CD4-positive, alpha-beta T cell treated with Interferon gamma for 1 hour (primary cell): Measurements from ENCODE around the gene NFATC2.
"Not testable (repeated sequence)": the region's sequence is repeated elsewhere in the genome, so short reads cannot be mapped to it uniquely, and the experiment has no call there.

ENCODE experiments used
- DNase-seq: peaks from one replicate; pipeline ENCODE4 v3.0.0-alpha.2; 2020

NFATC2 gene

GRCh38 chr20:51542571-51543421 lies at the start of gene NFATC2:
Gene NFATC2 (minus strand): TSS chr20:51542719. CDS start chr20:51542499, 220 bp downstream.
- peak; percentile 59 for DNase-seq

DNA sequence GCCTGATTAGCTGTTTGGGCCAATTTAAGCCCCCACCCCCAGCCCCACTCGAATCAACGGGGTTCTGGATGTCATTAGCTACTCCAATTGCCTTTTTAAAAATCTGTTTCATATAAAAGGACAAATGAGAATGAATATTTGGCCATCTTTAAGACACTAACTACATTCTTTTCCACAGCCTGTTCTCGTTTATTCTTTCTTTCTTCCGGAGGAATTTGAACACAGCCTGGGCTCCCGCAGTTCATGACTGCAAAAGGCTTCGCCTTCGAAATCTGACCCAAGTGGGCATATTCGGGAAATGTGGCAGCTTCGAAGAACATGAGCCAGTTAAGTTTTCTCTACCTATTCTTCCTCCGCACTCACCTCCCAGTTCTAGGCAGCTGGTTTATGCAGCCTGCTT lies 49.4 kb upstream of the NFATC2 start:
- DNase-seq = no peak

DNA sequence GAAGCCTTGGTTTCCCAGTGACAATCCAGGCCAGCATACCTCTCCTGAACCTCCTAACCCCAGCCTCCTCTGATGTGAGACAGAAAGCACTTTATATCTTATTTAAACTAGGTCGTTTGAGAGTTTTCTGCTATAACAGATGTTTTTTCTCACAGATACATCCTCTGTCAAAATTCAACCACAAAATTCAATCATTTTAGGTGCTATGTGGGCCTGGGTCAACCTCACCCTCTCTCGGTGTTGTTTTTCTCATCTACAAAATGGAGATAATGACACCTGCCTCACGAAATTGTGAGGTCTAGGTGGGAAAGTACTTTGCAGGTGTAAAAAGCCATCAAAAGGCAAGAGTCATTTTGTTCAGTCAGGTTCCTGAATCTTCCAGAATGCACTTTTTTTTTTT lies 46.2 kb upstream of the NFATC2 start:
- no peak for DNase-seq

DNA sequence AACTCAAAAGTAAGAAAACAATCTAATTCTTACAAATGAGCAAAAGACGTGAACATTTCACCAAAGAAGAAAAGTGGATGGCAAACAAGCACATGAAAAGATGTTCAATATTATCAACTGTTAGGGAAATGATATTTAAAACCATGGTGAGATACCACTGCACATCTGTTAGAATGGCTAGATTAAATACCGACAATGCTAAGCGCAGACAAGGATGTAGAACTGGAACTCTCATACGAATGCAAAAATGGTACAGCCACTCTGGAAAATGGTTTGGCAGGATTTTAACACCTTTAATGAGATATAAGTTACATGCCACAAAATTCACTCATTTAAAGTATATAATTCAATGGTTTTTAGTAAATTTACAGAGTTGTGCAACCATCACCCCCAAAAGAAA lies 44.6 kb upstream of the NFATC2 start:
- no peak for DNase-seq

DNA sequence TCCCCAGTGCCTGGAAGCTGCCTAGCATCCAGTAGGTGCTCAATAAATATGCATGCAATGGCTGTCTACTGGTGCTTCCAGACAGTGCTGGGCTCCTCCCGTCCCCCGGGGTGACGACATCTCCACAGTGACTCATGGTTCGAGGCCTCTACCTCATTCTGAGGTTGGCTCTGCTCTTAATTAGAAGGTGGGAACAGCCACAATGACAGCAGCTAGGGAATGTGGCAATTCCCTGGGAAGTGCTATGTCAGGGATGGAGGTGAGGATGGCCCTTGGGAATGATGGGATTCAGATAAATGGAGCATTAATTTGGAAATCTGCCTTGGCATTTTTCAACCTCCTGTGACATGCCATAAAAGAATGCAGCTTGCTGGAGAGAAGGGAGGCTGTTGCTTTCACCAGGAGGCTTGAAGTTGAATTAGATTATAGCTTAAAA lies 43.5 kb upstream of the NFATC2 start:
- DNase-seq = no peak

- no peak for DNase-seq
Observed at GRCh38 chr20:51585148-51585547, 42.6 kb upstream of the NFATC2 start.

GRCh38 chr20:51584737-51585136 lies 42.2 kb upstream of the NFATC2 start:
- DNase-seq = no peak

- DNase-seq = no peak
Observed at GRCh38 chr20:51584116-51584515, 41.6 kb upstream of the NFATC2 start.

- DNase-seq = no peak
Observed at GRCh38 chr20:51583499-51583898, 41.0 kb upstream of the NFATC2 start.

DNA sequence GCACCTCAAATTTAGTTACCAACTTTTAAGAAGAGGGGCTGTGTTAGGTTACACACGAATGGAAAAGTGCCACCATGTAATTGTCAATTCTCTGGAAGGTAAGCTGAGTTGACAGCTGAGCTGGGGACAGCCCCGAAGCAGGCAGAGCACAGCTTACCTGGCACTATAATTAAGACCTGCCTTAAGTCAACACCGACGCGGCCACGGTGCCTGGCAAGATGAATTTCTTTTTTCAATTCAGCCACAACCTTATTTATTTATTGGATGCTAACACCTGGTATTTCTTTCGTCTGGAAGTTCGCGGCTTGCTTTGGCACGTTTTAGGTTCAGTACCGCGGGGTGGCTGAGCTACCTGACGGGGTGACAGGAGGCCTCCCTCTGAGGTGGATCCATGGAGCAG lies 40.6 kb upstream of the NFATC2 start:
- DNase-seq = no peak

DNA sequence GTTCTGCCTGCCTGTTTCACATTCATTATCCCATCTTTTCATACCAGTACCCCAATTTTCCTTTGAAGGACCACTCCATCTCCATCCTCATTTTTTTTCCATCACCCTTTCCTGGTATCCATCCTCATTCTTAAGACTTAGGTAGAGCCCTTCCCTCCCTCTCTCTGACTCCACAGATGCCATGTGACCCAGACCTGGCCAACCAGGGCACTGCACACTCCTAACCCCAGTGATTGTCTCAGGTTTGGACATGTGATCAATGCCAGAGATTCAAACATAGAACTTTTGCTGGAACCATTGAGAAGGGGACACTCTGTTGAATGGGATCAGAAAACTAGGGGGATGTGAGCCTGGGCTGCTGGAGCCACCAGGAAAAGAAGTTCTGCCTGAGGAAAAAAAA lies 39.1 kb upstream of the NFATC2 start:
- no peak for DNase-seq

GRCh38 chr20:51579137-51579536 lies 36.6 kb upstream of the NFATC2 start:
- DNase-seq = no peak

DNA sequence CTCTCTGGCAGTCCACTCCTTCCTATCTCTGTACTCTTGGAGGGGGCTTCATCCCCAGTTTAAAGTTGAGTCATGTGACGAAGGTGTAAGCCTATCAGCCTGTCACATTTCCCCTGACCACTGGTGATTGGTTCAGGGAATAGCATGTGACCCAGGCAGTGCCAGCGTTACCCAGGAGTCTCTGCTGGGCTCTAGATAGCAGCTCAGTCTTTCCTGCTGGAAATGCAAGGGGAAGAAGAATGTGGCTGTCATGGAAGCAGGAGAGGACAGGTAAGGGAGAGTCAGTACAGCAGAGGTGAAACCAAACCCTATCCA lies 35.6 kb upstream of the NFATC2 start:
- DNase-seq = no peak

GRCh38 chr20:51577432-51578144 lies 35.1 kb upstream of the NFATC2 start:
- no peak for DNase-seq

DNA sequence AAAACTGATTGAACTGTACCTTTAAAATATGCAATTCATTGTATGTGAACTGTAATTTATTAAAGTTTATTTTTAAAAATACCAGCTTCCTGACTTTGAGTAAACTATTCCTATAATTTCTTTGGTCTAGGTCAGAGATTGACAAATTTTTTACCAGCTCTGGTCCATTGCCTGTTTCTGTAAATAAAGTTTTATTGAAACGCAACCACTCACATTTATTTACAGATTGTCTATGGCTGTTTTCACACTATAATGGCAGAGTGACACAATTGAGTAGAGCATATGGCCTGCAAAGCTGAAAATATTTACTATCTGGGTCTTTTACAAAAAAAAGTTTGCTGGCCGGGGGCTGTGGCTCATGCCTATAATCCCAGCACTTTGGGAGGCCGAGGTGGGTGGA lies 33.0 kb upstream of the NFATC2 start:
- no peak for DNase-seq

DNA sequence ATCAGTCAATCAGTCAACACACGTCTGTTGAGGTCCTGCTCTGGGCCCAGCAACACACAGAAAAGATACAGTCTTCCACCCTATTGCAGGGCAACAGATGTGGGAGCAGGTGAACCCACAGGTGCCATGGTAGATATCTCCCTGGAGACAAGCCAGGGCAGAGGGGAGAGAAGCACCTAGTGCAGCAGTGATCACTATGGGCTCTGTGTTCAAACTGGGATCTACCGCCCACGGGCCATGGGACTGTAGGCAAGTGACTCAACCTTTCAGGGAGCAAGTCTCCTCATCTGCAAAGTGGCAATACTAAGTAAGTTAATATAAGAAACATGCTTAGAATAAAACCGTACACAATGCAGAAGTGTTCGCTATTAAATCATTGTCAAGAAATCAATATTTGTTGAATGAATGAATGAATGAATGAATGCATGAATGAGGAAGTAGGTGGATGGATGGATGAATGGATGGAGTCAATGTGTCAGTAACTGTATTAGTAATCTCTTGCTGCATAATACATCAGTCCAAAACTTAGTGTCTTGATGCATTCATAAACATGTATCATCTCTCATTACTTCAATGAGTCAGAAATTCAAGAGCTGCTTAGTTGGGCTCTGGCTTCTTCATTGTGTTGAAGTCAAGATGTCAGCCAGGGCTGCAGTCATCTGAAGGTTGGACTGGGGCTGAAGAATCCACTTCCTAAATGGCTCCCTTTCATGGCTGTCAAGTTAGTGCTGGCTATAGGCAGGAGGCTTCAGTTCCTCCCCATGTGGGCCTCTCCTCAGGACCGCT lies 31.9 kb upstream of the NFATC2 start:
- DNase-seq = no peak

- DNase-seq = no peak
Observed at GRCh38 chr20:51573576-51574243, 31.2 kb upstream of the NFATC2 start.

- DNase-seq = no peak
Observed at GRCh38 chr20:51571460-51571794, 28.9 kb upstream of the NFATC2 start.

GRCh38 chr20:51570739-51571459 lies 28.4 kb upstream of the NFATC2 start:
- DNase-seq = no peak

GRCh38 chr20:51569815-51570738 lies 27.6 kb upstream of the NFATC2 start:
- no peak for DNase-seq

DNA sequence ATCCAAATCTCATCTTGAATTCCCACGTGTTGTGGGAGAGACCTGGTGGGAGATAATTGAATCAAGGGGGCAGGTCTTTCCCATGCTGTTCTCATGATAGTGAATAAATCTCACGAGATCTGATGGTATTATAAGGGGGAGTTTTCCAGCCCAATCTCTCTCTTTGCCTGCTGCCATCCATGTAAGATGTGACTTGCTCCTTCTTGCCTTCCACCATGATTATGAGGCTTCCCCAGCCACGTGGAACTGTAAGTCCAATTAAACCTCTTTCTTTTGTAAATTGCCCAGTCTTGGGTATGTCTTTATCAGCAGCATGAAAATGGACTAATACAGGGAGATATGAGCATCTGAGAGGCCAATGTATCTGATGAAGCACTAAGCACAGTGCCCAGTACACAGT lies 26.0 kb upstream of the NFATC2 start:
- not testable (repeated sequence) for DNase-seq
